IPS DF 6.9 (cell line): ENCODE results near the gene AMPH.

Source experiments
- DNase-seq: peaks from one replicate; pipeline ENCODE4 v3.0.0-alpha.2; 2013; ENCODE audit warnings: low read depth, low spot score
- H3K27ac ChIP-seq: one replicate; pipeline ENCODE4 v1.5.1; 2013; ENCODE audit warnings: low read length, control low read depth
- H3K27me3 ChIP-seq: 2 replicates; pipeline ENCODE4 v1.6.1; 2013; ENCODE audit warnings: mild to moderate bottlenecking, low read length; ENCODE audit not compliant: control insufficient read depth, insufficient read depth
- H3K36me3 ChIP-seq: 2 replicates; pipeline ENCODE4 v1.6.1; 2013; ENCODE audit warnings: low read length; ENCODE audit not compliant: control insufficient read depth, insufficient read depth
- H3K4me1 ChIP-seq: 2 replicates; pipeline ENCODE4 v1.6.1; 2013; ENCODE audit warnings: low read length; ENCODE audit not compliant: control insufficient read depth, insufficient read depth
- H3K4me3 ChIP-seq: 2 replicates; pipeline ENCODE4 v1.5.1; 2013; ENCODE audit warnings: mild to moderate bottlenecking, low read length
- H3K9me3 ChIP-seq: 2 replicates; pipeline ENCODE4 v1.6.1; 2013; ENCODE audit warnings: low read length, inconsistent platforms; ENCODE audit not compliant: control insufficient read depth, insufficient read depth
- WGBS: extraction: QIAGEN DNeasy Blood & Tissue Kit; methylation state at CpG from one replicate; pipeline ENCODE4 v1.1.7; 2013; ENCODE audit warnings: mixed read lengths, missing lambda C conversion rate; ENCODE audit not compliant: insufficient read length, insufficient coverage; 5-methylcytosine and 5-hydroxymethylcytosine counted together

AMPH gene

DNA sequence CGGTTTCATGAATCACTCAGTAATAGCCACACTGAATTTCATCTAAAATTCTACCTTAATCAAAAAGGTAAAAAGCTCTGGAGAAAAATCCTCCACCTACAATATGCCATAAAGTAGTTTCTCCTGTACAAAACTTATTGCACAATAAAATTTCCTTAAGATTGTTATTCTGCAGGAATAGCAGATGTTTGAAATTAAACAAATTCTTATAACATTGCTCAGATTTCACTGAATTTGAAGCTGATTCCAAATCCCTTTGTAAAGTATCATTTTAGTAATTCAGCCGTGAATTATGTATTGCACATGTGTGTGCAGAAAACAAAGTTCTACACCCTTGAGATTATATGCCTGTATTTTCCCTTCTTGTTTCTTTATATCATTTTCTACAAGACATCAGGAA lies 123.8 kb downstream of the AMPH start:
- H3K9me3 ChIP-seq: no peaks in the 10 kb centered on the region
- no peaks in the 10 kb centered on the region for H3K27me3 ChIP-seq
- no peaks in the 10 kb centered on the region for H3K36me3 ChIP-seq
- no peaks in the 10 kb centered on the region for H3K4me1 ChIP-seq
- 100% methylated on average over 1 of the region's 2 CpGs for WGBS
- no peak overlapping the region for H3K4me3 ChIP-seq
- no peak overlapping the region for H3K27ac ChIP-seq
- DNase-seq: no peak

DNA sequence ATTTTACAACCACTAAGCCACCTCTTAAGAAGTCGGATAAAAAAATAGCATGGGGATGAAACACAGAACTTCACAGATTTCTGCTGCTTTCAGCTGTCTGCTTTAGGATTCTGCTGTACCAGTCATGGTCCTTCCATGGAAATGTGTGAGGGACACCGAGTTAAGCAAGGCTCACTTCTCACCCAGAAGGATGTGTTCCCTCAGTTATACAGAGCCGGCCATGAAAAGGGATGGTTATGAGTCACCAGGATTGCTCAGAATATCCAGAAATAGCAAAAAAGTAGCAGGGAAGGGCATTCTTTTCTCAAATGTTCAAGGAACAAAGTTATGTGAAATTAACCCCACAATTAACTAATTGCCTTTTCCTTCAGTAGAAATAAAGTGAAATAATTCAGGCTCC lies 124.4 kb downstream of the AMPH start:
- no peak overlapping the region for H3K4me3 ChIP-seq
- no peak for DNase-seq
- no peaks in the 10 kb centered on the region for H3K4me1 ChIP-seq
- no peaks in the 10 kb centered on the region for H3K9me3 ChIP-seq
- no CpG with 5 or more reads among the region's 3 CpGs for WGBS
- no peaks in the 10 kb centered on the region for H3K36me3 ChIP-seq
- H3K27me3 ChIP-seq: no peaks in the 10 kb centered on the region
- no peak overlapping the region for H3K27ac ChIP-seq

- Histone ChIP-seq H3K27me3 (no peaks in the 10 kb centered on the region), H3K36me3 (no peaks in the 10 kb centered on the region), H3K4me3 (no peak overlapping the region), H3K4me1 (no peaks in the 10 kb centered on the region), H3K9me3 (no peaks in the 10 kb centered on the region), H3K27ac (no peak overlapping the region)
- no peak for DNase-seq
- no CpG with 5 or more reads among the region's 1 CpG for WGBS
These were observed 125.2 kb downstream of the AMPH start for GRCh38 chr7:38506004-38506403.

- no peaks in the 10 kb centered on the region for H3K27me3 ChIP-seq
These were observed 126.5 kb downstream of the AMPH start for GRCh38 chr7:38504684-38505083.

GRCh38 chr7:38502848-38503247 lies 128.3 kb downstream of the AMPH start:
- no CpG with 5 or more reads among the region's 6 CpGs for WGBS
- no peak for DNase-seq
- Histone ChIP-seq H3K9me3 (no peaks in the 10 kb centered on the region), H3K36me3 (no peaks in the 10 kb centered on the region), H3K27ac (no peak overlapping the region), H3K27me3 (no peaks in the 10 kb centered on the region), H3K4me3 (no peak overlapping the region), H3K4me1 (no peaks in the 10 kb centered on the region)

More at GRCh38 chr7:38504684-38505083, 126.5 kb downstream of the AMPH start:
- Histone ChIP-seq H3K9me3 (no peaks in the 10 kb centered on the region), H3K36me3 (no peaks in the 10 kb centered on the region), H3K4me1 (no peaks in the 10 kb centered on the region), H3K4me3 (no peak overlapping the region), H3K27ac (no peak overlapping the region)
- no CpG with 5 or more reads among the region's 2 CpGs for WGBS
- DNase-seq: no peak

DNA sequence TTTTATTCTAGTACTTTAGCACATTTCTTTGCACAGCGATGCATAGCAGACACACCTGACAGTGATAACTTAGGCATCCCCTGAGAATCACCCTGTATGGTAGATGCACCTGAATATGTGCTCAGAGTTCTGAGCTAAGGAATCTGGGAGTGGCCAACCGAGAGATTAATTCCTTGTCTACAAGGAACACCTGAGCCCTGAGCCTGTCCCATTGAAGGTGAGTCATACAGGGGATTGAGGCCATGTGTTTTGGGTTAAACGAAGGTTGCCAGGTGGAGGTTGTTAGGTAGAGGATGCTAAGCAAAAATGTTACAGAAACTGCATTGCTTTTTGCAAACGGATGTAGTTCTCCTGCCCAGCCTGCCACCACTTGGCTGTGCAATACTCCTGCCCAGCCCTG lies 128.9 kb downstream of the AMPH start:
- no peak overlapping the region for H3K27ac ChIP-seq
- DNase-seq: no peak
- H3K4me1 ChIP-seq: no peaks in the 10 kb centered on the region
- H3K9me3 ChIP-seq: no peaks in the 10 kb centered on the region
- H3K4me3 ChIP-seq: no peak overlapping the region
- no peaks in the 10 kb centered on the region for H3K36me3 ChIP-seq
- H3K27me3 ChIP-seq: no peaks in the 10 kb centered on the region
- no CpG with 5 or more reads among the region's 4 CpGs for WGBS

DNA sequence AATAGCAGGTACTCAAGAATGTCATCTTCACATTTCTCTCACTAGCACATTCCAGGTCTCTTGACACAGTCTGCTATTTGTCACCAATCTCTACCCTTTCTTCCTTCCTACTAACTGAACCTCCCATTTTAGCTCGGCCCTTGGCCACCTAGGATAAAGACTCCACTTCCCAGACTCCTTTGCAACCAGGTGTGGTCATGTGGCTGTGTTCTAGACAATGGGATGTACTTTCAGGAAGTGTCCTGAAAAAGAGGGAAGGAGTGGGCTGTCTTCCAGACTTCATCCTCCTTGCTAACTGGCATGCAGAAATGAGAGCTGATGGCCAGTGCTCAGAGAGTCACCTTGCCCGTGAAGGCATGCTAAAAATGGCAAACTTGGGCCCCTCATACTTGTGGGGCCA lies 139.2 kb downstream of the AMPH start:
- no peaks in the 10 kb centered on the region for H3K36me3 ChIP-seq
- no peak overlapping the region for H3K4me3 ChIP-seq
- no peaks in the 10 kb centered on the region; the same call in 1 of the 2 replicates for H3K4me1 ChIP-seq
- no peaks in the 10 kb centered on the region for H3K27me3 ChIP-seq
- WGBS: no CpG with 5 or more reads among the region's 2 CpGs
- no peaks in the 10 kb centered on the region for H3K9me3 ChIP-seq
- no peak overlapping the region for H3K27ac ChIP-seq
- peak; percentile 13 for DNase-seq

DNA sequence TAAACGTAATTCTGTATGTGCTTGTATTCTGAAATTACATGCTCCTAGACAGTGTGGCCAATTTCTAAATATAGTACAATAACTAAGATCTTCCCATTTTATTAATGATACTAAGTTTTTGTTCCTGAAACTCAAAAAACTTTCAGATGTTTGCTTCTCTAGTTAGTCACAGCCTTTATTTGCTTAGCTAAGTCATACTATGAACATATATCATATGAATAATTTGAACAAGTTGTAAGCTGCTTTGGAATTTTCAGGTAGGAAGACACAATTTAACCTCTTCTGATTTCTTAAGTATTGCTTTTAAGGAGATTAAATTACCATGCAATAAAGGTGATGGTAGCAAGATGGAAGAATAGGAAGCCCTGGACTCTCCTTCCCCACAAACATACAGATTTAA lies 148.7 kb downstream of the AMPH start:
- H3K4me3 ChIP-seq: no peak overlapping the region
- H3K36me3 ChIP-seq: no peaks in the 10 kb centered on the region
- no CpG with 5 or more reads among the region's 1 CpG for WGBS
- no peaks in the 10 kb centered on the region for H3K9me3 ChIP-seq
- no peak for DNase-seq
- no peak overlapping the region for H3K27ac ChIP-seq
- no peaks in the 10 kb centered on the region for H3K27me3 ChIP-seq
- no peaks in the 10 kb centered on the region for H3K4me1 ChIP-seq

DNA sequence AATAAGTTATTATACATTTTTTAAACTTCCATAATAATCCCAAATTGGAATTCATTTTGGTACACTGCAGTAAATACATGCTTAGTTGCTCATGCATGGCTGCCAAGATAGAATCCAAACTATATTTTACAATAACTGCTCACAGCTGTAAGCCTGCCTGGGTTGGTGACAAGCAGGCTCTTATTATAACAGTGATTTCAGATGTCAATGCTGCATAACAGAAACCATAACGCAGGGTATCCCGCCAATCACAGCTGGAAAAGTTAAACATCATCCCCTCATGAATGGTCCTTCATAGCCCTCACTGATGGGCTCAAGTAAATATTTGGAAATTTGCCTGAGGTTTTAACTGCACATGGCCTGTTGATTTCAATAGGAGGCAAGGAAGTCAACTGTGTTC lies 149.8 kb downstream of the AMPH start:
- no peaks in the 10 kb centered on the region for H3K36me3 ChIP-seq
- H3K27me3 ChIP-seq: no peaks in the 10 kb centered on the region
- no peak for DNase-seq
- H3K9me3 ChIP-seq: no peaks in the 10 kb centered on the region
- WGBS: no CpG with 5 or more reads among the region's 2 CpGs
- no peak overlapping the region for H3K4me3 ChIP-seq
- no peaks in the 10 kb centered on the region for H3K4me1 ChIP-seq
- no peak overlapping the region for H3K27ac ChIP-seq

DNA sequence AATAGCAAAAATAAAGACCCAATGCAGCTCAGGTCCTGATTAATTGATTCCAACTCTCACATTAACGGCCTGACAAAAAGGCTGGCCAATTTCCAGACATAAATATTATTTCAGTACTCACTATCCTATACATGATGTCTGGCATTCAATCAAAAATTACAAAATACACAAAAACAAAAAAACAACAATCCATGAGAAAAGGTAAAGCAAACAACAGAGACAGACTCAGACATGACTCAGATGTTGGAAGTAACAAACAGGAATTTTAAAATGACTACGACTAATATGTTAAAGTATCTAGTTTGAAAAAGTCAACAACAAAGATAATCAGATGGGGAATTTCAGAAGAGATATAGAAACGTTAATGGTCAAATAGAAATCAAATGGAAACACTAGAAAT lies 152.8 kb downstream of the AMPH start:
- Histone ChIP-seq H3K4me3 (no peak overlapping the region), H3K36me3 (no peaks in the 10 kb centered on the region), H3K27me3 (no peaks in the 10 kb centered on the region), H3K9me3 (no peaks in the 10 kb centered on the region), H3K27ac (no peak overlapping the region), H3K4me1 (no peaks in the 10 kb centered on the region)
- no CpG with 5 or more reads among the region's 3 CpGs for whole genome bisulfite sequencing
- DNase-seq: no peak

DNA sequence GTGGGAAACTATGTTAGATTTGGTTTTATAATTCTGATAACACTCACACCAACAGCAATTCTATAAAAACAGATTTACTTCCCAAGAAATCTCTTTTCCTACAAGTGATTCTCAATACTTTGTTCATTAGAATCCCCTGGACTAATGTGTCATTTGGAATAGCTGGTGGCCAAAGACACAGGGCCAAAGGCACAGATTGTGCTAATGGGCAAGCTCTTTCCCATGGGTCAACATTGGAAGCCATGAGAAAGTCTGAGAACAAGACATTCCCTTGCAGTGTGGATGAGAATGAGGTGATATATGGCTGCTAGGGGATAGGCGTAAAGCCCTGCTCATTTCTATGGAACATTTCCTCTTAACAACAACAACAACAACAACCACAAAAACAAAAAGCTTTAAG lies 153.8 kb downstream of the AMPH start:
- Histone ChIP-seq H3K27me3 (no peaks in the 10 kb centered on the region), H3K4me1 (no peaks in the 10 kb centered on the region), H3K36me3 (no peaks in the 10 kb centered on the region), H3K9me3 (no peaks in the 10 kb centered on the region), H3K4me3 (no peak overlapping the region), H3K27ac (no peak overlapping the region)
- no peak for DNase-seq
- WGBS: no CpG with 5 or more reads among the region's 1 CpG
